Measurements from ENCODE around the gene NR2C2.

DNA sequence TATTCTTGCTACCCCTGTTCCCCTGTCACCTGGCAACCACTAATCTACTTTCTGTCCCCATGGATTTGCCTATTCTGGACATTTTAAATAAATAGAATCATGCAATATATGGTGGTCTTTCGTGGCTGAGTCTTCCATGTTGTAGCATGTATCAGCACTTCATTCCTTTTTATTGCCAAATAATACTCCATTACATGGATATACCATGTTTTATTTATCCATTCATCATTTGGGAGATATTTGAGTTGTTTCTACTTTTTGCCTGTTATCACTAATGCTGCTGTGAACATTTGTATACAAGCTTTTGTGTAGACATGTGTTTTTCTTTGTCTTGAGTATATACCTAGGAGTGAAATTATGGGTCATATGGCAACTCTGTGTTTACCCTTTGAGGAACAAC lies 50.6 kb downstream of the NR2C2 start:
- TF ChIP-seq, protein P1, sequence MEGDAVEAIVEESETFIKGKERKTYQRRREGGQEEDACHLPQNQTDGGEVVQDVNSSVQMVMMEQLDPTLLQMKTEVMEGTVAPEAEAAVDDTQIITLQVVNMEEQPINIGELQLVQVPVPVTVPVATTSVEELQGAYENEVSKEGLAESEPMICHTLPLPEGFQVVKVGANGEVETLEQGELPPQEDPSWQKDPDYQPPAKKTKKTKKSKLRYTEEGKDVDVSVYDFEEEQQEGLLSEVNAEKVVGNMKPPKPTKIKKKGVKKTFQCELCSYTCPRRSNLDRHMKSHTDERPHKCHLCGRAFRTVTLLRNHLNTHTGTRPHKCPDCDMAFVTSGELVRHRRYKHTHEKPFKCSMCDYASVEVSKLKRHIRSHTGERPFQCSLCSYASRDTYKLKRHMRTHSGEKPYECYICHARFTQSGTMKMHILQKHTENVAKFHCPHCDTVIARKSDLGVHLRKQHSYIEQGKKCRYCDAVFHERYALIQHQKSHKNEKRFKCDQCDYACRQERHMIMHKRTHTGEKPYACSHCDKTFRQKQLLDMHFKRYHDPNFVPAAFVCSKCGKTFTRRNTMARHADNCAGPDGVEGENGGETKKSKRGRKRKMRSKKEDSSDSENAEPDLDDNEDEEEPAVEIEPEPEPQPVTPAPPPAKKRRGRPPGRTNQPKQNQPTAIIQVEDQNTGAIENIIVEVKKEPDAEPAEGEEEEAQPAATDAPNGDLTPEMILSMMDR (IDR thresholded peaks at IDR 0.05; ENCODE audit: borderline replicate concordance, extremely low read depth, low read length, poor library complexity, severe bottlenecking), result no peak
- TF ChIP-seq EZH2 (IDR thresholded peaks at IDR 0.05; ENCODE audit: borderline replicate concordance, low read depth, low read length, severe bottlenecking), result no peak
